ENCODE results near the gene PLXNA4.

Gene PLXNA4

GRCh38 chr7:132149436-132150304 lies 426.6 kb downstream of the PLXNA4 start:
- DNase-seq (ENCODE audit: low read depth): no peak

DNA sequence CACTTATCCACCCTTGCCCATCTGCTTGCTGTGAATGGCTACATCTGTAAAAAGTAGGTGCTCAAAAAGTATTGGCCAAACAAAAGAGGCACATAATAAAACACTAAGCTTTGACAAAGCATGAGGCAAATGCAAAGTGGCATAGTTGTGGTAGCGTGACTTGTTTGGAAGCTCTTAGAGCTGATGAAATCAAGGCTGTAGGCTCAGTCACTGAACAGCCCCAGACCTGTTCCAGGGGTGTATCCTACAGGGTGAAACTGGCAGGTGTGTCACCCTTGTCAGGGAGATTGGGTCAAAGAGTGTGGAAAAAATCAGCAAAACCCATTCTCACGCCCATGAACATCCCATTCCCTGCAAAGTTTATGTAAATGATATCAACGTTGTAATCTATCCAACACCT lies 427.4 kb downstream of the PLXNA4 start:
- no peak for DNase-seq (ENCODE audit: low read depth)

GRCh38 chr7:132145466-132145865 lies 430.8 kb downstream of the PLXNA4 start:
- no peak for DNase-seq (ENCODE audit: low read depth)

DNA sequence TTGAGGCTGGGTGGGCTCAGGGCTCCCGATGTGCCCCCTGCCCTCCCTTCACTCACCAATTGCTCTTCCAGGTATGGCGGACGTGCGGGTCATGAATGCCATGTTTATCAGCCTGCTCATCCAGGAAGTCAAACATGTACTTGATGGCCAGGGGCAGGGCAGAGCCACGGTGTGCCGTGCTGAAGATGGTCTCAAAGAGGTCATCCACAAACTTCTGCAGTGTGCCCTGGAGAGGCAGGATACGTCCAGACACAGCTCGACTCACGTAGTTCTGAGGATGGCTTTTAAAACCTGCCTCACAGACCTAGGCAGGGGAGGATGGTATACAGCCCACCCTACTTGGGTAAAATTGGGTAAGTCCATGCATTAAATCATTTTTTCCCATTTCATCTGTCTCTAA lies 431.2 kb downstream of the PLXNA4 start:
- no peak for DNase-seq (ENCODE audit: low read depth)

DNA sequence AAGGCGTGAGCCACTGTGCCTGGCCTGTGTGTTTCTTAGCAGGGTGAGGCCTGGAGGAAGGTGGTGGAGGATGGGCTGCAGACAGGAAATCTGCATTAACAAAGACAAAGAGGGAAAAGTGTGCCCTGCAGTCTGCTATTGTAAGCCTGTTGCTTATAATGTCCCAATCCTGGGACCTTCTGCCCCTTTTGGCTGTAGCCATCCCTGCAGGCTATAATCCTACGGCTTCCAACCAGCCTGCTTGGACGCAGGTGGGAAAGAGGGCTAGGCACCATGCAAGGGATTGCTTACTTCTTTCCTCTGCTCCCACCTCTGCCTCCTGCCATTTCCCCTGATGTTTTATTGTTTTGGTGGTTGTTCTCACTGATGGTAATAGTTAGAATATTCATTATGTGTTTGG lies 434.3 kb downstream of the PLXNA4 start:
- DNase-seq (ENCODE audit: low read depth): no peak

GRCh38 chr7:132141109-132141508 lies 435.2 kb downstream of the PLXNA4 start:
- DNase-seq (ENCODE audit: low read depth): no peak

- no peak for DNase-seq (ENCODE audit: low read depth)
These were observed 435.9 kb downstream of the PLXNA4 start for GRCh38 chr7:132140341-132140740.

DNA sequence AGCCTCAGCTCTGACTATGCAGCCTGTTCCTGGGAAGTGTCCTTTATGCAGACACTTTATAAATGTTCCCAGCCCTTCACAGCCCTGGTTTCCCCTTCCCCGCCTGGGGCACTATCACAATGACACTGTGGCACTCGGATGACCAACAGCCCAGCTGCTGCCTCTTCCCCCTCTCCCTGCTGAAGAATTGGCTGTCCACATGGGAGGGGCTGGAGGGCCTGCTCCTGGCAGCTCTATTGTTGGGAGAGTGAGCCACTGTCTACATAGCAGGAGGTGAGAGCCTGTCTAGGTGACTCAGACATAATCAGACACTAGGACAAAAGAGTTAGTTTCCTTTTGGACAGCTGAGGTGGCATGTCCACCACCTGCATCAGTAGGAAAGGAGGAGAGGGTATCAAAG lies 437.5 kb downstream of the PLXNA4 start:
- no peak for DNase-seq (ENCODE audit: low read depth)

DNA sequence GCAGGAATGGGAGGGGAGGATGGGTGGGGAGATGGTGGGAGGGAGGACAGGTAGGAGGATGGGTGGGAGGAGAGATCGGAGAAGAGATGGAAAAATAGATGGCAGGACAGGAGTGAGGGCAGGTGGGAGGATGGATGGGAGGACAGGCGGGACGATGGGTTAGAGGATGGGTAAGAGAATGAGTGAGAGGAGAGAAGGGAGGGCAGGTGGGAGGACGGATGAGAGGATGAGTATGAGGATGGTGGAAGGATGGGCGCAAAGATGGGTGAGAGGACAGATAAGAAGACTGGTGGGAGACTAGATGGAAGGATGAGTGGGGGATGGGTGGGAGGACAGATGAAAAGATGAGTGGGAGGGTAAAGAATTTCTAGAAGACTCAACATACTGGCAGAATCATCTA lies 438.6 kb downstream of the PLXNA4 start:
- no peak for DNase-seq (ENCODE audit: low read depth)

DNA sequence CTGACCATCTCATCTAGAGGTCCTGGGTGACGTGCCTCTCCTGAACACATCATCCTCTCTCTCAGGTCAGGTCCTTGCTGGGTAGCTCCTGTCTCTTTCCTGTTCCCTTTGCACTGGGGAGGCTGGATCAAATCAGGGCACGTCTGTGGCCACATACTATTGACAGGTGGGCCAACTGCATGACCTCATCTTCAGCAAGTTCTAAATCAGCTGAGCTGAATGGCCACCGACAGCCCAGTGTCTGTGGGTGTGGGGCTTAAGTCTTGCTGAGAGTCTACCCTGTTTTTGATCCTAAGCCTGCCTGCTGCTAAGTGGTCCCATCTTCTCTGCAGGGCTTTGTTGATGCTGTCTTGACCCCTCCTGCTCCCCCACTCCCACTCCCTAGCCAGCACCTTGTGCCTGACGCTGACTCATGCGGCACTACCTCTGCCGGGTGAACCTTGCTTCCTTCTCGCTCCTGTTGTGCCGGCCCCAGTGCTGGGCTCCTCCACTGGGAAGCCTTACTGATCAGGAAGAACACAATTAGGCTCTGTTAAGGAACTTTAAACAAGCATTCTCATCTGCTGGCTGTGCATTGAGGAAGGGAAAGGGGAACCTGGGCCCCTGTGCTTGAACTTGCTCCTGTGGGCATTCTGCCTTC lies 440.4 kb downstream of the PLXNA4 start:
- DNase-seq (ENCODE audit: low read depth): no peak

DNA sequence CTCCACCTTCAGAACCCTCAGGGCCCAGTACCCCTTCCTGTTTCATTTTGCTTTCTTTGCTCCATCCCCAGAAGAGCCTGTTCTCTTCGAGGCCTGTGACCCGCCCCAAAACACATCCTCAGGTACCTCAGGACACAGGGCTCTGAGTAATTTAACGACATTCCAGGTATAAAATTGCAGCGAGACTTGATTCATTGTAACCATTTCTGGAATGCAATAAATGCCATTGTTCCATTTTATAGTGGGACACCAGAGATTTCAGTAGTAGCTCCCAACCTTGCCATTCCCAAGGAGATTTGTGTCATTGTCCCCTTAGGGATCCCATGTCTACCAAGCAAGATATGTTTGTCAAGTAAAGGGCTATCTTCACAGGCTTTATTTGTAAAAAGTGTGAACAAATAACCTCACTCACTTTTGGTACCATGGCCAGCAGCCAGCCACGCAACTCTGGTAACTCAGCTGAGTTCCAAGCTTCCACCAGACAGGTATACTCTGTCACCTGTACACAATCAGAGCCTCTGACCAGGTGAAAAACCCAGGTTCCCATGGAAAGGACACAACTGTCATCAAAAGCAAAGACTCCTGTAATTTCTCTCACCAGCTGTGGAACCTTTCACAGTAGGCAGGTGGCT lies 441.3 kb downstream of the PLXNA4 start:
- no peak for DNase-seq (ENCODE audit: low read depth)

DNA sequence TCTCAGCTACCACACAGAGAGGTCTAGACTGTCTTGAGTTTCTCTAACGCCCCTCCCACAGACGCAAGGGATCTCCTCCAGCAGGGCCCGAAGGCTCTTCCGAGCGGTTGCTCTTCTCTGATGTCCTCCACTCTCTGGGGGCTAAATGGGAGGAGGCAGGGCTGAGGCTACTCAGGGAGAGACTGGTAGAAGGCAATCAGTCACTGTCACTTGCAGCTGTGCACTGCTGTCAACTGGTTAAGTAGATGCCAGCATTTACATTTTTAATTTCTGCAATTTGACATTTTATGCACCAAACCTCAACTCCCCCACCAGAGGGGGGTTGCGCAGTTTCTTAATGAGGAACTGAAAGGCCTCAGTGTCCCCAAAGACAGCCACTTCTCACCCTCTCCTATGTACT lies 442.8 kb downstream of the PLXNA4 start:
- DNase-seq (ENCODE audit: low read depth): no peak

GRCh38 chr7:132131196-132131595 lies 445.1 kb downstream of the PLXNA4 start:
- DNase-seq (ENCODE audit: low read depth): no peak

GRCh38 chr7:132130497-132130896 lies 445.8 kb downstream of the PLXNA4 start:
- no peak for DNase-seq (ENCODE audit: low read depth)

- DNase-seq (ENCODE audit: low read depth): no peak
These were observed 450.2 kb downstream of the PLXNA4 start for GRCh38 chr7:132125872-132126595.

GRCh38 chr7:132125096-132125495 lies 451.2 kb downstream of the PLXNA4 start:
- no peak for DNase-seq (ENCODE audit: low read depth)

GRCh38 chr7:132124575-132124974 lies 451.7 kb downstream of the PLXNA4 start:
- no peak for DNase-seq (ENCODE audit: low read depth)

DNA sequence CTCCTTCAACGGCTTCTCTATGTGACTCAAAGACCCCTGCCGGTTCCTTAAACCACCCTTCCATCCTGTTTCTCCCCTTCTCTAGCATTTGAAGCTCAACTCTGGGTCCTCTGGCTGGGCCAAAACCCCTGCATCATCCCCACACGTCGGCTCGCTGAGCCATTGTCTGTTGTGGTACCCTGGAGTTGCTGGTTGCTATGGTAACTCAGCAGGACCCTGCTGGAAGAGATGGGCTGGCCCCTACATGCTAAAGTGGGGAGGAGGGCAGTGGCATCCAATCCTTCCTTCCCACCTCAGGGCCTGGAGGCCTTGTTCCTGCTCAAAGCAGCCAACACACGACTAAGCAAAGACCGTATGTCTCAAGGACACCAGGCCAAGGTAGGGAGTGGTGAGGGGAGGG lies 452.5 kb downstream of the PLXNA4 start:
- no peak for DNase-seq (ENCODE audit: low read depth)

GRCh38 chr7:132122901-132123300 lies 453.4 kb downstream of the PLXNA4 start:
- no peak for DNase-seq (ENCODE audit: low read depth)

GRCh38 chr7:132121987-132122386 lies 454.3 kb downstream of the PLXNA4 start:
- DNase-seq (ENCODE audit: low read depth): no peak

GRCh38 chr7:132118641-132119040 lies 457.6 kb downstream of the PLXNA4 start:
- DNase-seq (ENCODE audit: low read depth): no peak

DNA sequence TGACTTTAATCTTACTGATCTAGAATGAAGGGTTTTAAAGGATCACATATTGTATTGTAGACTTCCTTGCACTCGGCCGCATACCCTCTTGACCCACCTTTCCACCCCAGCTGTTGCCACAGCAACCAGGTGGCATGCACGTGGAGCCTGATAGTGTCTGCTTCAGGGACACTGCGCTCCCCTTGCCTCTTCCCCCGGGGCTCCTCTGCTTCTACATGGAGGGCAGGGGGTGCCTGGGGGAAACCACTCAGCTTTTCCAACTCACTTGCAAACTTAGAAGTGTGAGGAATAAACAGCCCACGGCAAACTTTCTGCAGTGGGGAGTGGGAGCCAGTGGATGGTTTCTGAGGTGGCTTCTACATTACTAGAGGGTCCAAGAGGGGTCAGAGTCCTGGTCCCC lies 458.6 kb downstream of the PLXNA4 start:
- no peak for DNase-seq (ENCODE audit: low read depth)

GRCh38 chr7:132117181-132117580 lies 459.1 kb downstream of the PLXNA4 start:
- no peak for DNase-seq (ENCODE audit: low read depth)

Measured in activated T-cell treated with anti-CD3 and anti-CD28 coated beads for 48 hours (primary cell).